Mesendoderm (in vitro differentiated cells): ENCODE measurements around the gene APBB1IP.

Source experiments
- DNase-seq: peaks from one replicate; pipeline ENCODE4 v3.0.0; 2013
- H2AK5ac ChIP-seq: 2 replicates; pipeline ENCODE4 v1.6.1; 2013; ENCODE audit warnings: low read length, inconsistent platforms
- H2BK120ac ChIP-seq: 2 replicates; pipeline ENCODE4 v1.6.1; 2013; ENCODE audit warnings: low read depth, mild to moderate bottlenecking, low read length, moderate library complexity, mixed read lengths
- H2BK15ac ChIP-seq: replicated peaks from 2 replicates; pipeline ENCODE4 v1.6.1; 2013; ENCODE audit warnings: low read depth, mild to moderate bottlenecking, moderate library complexity
- H2BK5ac ChIP-seq: 2 replicates; pipeline ENCODE4 v1.6.1; 2013; ENCODE audit warnings: low read length, inconsistent platforms
- H3K18ac ChIP-seq: 2 replicates; pipeline ENCODE4 v1.6.1; 2013; ENCODE audit warnings: mild to moderate bottlenecking, low read length, mixed read lengths
- H3K23ac ChIP-seq: one replicate; pipeline ENCODE4 v1.6.1; 2013; ENCODE audit warnings: low read length
- H3K27ac ChIP-seq: 2 replicates; pipeline ENCODE4 v1.5.1; 2013; ENCODE audit warnings: low read depth, mild to moderate bottlenecking, inconsistent platforms, low read length, moderate library complexity
- H3K27me3 ChIP-seq: 2 replicates; pipeline ENCODE4 v1.6.1; 2013; ENCODE audit warnings: low read length, control low read depth, mild to moderate bottlenecking, inconsistent platforms; ENCODE audit not compliant: insufficient read depth, poor library complexity
- H3K36me3 ChIP-seq: 2 replicates; pipeline ENCODE4 v1.6.1; 2013; ENCODE audit warnings: low read length, inconsistent platforms; ENCODE audit not compliant: control insufficient read depth, insufficient read depth
- H3K4ac ChIP-seq: one replicate; pipeline ENCODE4 v1.6.1; 2013; ENCODE audit warnings: low read depth, mild to moderate bottlenecking, low read length, moderate library complexity
- H3K4me1 ChIP-seq: 2 replicates; pipeline ENCODE4 v1.6.1; 2013; ENCODE audit warnings: low read depth, low read length, inconsistent platforms; ENCODE audit not compliant: control insufficient read depth
- H3K4me2 ChIP-seq: 2 replicates; pipeline ENCODE4 v1.6.1; 2013; ENCODE audit warnings: low read length
- H3K4me3 ChIP-seq: 2 replicates; pipeline ENCODE4 v1.5.1; 2013; ENCODE audit warnings: mild to moderate bottlenecking, low read length
- H3K56ac ChIP-seq: one replicate; pipeline ENCODE4 v1.6.1; 2013; ENCODE audit warnings: low read length
- H3K79me1 ChIP-seq: 2 replicates; pipeline ENCODE4 v1.6.1; 2013; ENCODE audit warnings: low read length, inconsistent platforms
- H3K79me2 ChIP-seq: 2 replicates; pipeline ENCODE4 v1.6.1; 2013; ENCODE audit warnings: mild to moderate bottlenecking, low read length; ENCODE audit not compliant: control insufficient read depth, insufficient read depth
- H3K9ac ChIP-seq: 2 replicates; pipeline ENCODE4 v1.6.1; 2013; ENCODE audit warnings: low read length, inconsistent platforms
- H4K5ac ChIP-seq: one replicate; pipeline ENCODE4 v1.6.1; 2013; ENCODE audit warnings: low read length
- H4K8ac ChIP-seq: one replicate; pipeline ENCODE4 v1.6.1; 2013; ENCODE audit warnings: low read depth, mild to moderate bottlenecking, control low read depth, low read length, moderate library complexity
- WGBS: extraction: QIAGEN DNeasy Blood & Tissue Kit; methylation state at CpG from one replicate; pipeline ENCODE4 v1.1.7; 2013; ENCODE audit warnings: low lambda C conversion rate, missing lambda C conversion rate; ENCODE audit not compliant: insufficient coverage; ENCODE audit errors: extremely low coverage; 5-methylcytosine and 5-hydroxymethylcytosine counted together

Gene APBB1IP

GRCh38 chr10:26423722-26424121 is 14.4 kb upstream of the APBB1IP start:
- H3K56ac ChIP-seq = no peak overlapping the region
- H2BK15ac ChIP-seq = no peak overlapping the region
- H2AK5ac ChIP-seq = no peak overlapping the region
- H3K4me1 ChIP-seq = no peaks in the 10 kb centered on the region
- H4K5ac ChIP-seq = no peak overlapping the region
- H3K4me2 ChIP-seq = no peak overlapping the region
- no peaks in the 10 kb centered on the region for H3K27me3 ChIP-seq
- H3K36me3 ChIP-seq = no peaks in the 10 kb centered on the region
- DNase-seq = no peak
- H4K8ac ChIP-seq = no peak overlapping the region
- H2BK5ac ChIP-seq = no peak overlapping the region
- H3K4me3 ChIP-seq = no peak overlapping the region
- H3K27ac ChIP-seq = no peak overlapping the region
- no CpG with 5 or more reads among the region's 3 CpGs for WGBS
- no peaks in the 10 kb centered on the region for H3K79me2 ChIP-seq
- no peak overlapping the region for H3K18ac ChIP-seq
- no peak overlapping the region for H2BK120ac ChIP-seq
- no peak overlapping the region for H3K4ac ChIP-seq
- H3K79me1 ChIP-seq = no peaks in the 10 kb centered on the region
- no peak overlapping the region for H3K9ac ChIP-seq
- no peak overlapping the region for H3K23ac ChIP-seq

GRCh38 chr10:26430641-26431163 is 7.4 kb upstream of the APBB1IP start:
- Histone ChIP-seq H4K8ac (no peak overlapping the region), H3K4me2 (no peak overlapping the region), H3K9ac (no peak overlapping the region), H3K4ac (no peak overlapping the region), H3K4me3 (no peak overlapping the region), H3K18ac (no peak overlapping the region), H2BK15ac (no peak overlapping the region), H3K4me1 (no peaks in the 10 kb centered on the region), H3K27ac (no peak overlapping the region), H4K5ac (no peak overlapping the region), H2BK120ac (no peak overlapping the region), H3K27me3 (no peaks in the 10 kb centered on the region), H3K79me1 (no peaks in the 10 kb centered on the region), H2BK5ac (no peak overlapping the region), H3K56ac (no peak overlapping the region), H3K23ac (no peak overlapping the region), H2AK5ac (no peak overlapping the region), H3K36me3 (no peaks in the 10 kb centered on the region), H3K79me2 (no peaks in the 10 kb centered on the region)
- DNase-seq = no peak
- no CpG with 5 or more reads among the region's 4 CpGs for WGBS

- no peak overlapping the region for H3K18ac ChIP-seq
- no peaks in the 10 kb centered on the region for H3K79me1 ChIP-seq
- WGBS = no CpG with 5 or more reads among the region's 1 CpG
- DNase-seq = no peak
- no peak overlapping the region for H4K8ac ChIP-seq
- H2AK5ac ChIP-seq = no peak overlapping the region
- H3K4me3 ChIP-seq = no peak overlapping the region
- H3K9ac ChIP-seq = no peak overlapping the region
- H3K27ac ChIP-seq = no peak overlapping the region
- H3K4me2 ChIP-seq = no peak overlapping the region
- no peak overlapping the region for H2BK120ac ChIP-seq
- no peaks in the 10 kb centered on the region for H3K36me3 ChIP-seq
- H4K5ac ChIP-seq = no peak overlapping the region
- H2BK15ac ChIP-seq = no peak overlapping the region
- no peaks in the 10 kb centered on the region for H3K79me2 ChIP-seq
- no peak overlapping the region for H3K23ac ChIP-seq
- no peak overlapping the region for H3K56ac ChIP-seq
- peaks cover 2% of the 10 kb centered on the region for H3K27me3 ChIP-seq
- no peaks in the 10 kb centered on the region for H3K4me1 ChIP-seq
- H2BK5ac ChIP-seq = no peak overlapping the region
- no peak overlapping the region for H3K4ac ChIP-seq
Measured at GRCh38 chr10:26432938-26433337, 5.2 kb upstream of the APBB1IP start.

- H3K4me3 ChIP-seq = no peak overlapping the region
- no peaks in the 10 kb centered on the region for H3K36me3 ChIP-seq
- H3K4ac ChIP-seq = no peak overlapping the region
- no peaks in the 10 kb centered on the region for H3K4me1 ChIP-seq
- no peaks in the 10 kb centered on the region for H3K79me1 ChIP-seq
- no peak overlapping the region for H3K4me2 ChIP-seq
- H3K23ac ChIP-seq = no peak overlapping the region
- no peak overlapping the region for H2BK15ac ChIP-seq
- H2BK120ac ChIP-seq = no peak overlapping the region
- no peak overlapping the region for H3K56ac ChIP-seq
- no peak overlapping the region for H4K5ac ChIP-seq
- no peak for DNase-seq
- H3K9ac ChIP-seq = no peak overlapping the region
- no peaks in the 10 kb centered on the region for H3K79me2 ChIP-seq
- H3K18ac ChIP-seq = no peak overlapping the region
- H2AK5ac ChIP-seq = no peak overlapping the region
- H2BK5ac ChIP-seq = no peak overlapping the region
- peaks cover 6% of the 10 kb centered on the region for H3K27me3 ChIP-seq
- H4K8ac ChIP-seq = no peak overlapping the region
- no peak overlapping the region for H3K27ac ChIP-seq
- WGBS = no CpG with 5 or more reads among the region's 1 CpG
Measured at GRCh38 chr10:26435852-26436251, 2.3 kb upstream of the APBB1IP start.

- Histone ChIP-seq H3K27me3 (peaks cover 6% of the 10 kb centered on the region), H3K79me1 (no peaks in the 10 kb centered on the region), H2AK5ac (no peak overlapping the region), H3K4me3 (no peak overlapping the region), H3K4me1 (no peaks in the 10 kb centered on the region), H3K23ac (no peak overlapping the region), H2BK120ac (no peak overlapping the region), H4K8ac (no peak overlapping the region), H3K4ac (no peak overlapping the region), H3K27ac (no peak overlapping the region), H3K56ac (no peak overlapping the region), H3K18ac (no peak overlapping the region), H3K79me2 (no peaks in the 10 kb centered on the region), H2BK5ac (no peak overlapping the region), H3K9ac (no peak overlapping the region), H3K36me3 (no peaks in the 10 kb centered on the region), H2BK15ac (no peak overlapping the region), H4K5ac (no peak overlapping the region), H3K4me2 (no peak overlapping the region)
- WGBS = no CpG with 5 or more reads among the region's 2 CpGs
- DNase-seq = peak; percentile 7
Measured at GRCh38 chr10:26436848-26437247, 1.3 kb upstream of the APBB1IP start.
